Breast epithelium (tissue), 4 donors: Measurements from ENCODE around the gene LPGAT1. TPM values are rescaled to one million over a fixed set of nuclear protein-coding genes. Genes with fewer than 3 reads are reported as not detected.

ENCODE experiments used
- DNase-seq, 2 donors: peaks; one replicate each; pipeline ENCODE4 v3.0.0-alpha.2; 2019; ENCODE audit warnings: low spot score in 2 of 2
- H3K27ac ChIP-seq, 2 donors: fragments of 200-600 bp; sonication (generic) in 1 of 2; one replicate each; pipeline ENCODE4 v1.5.1; 2016 to 2019; ENCODE audit warnings: mild to moderate bottlenecking in 1 of 2
- H3K27me3 ChIP-seq, 2 donors: fragments of 200-600 bp; sonication (generic) in 1 of 2; one replicate each; pipeline versions ENCODE4 v1.5.1 to v1.6.0; 2017 to 2019; ENCODE audit warnings: control low read depth in 1 of 2, mild to moderate bottlenecking in 1 of 2
- H3K36me3 ChIP-seq: fragments of 200-600 bp; one replicate; pipeline ENCODE4 v1.5.1; 2019
- H3K4me1 ChIP-seq, 2 donors: fragments of 200-600 bp; sonication (generic); one replicate each; pipeline ENCODE4 v1.5.1; 2016 to 2019; ENCODE audit warnings: control low read depth in 1 of 2
- H3K4me3 ChIP-seq, 3 donors: fragments of 200-600 bp; sonication (generic); 1 replicate in 2 of 3; 2 replicates in 1 of 3; pipeline ENCODE4 v1.5.1; 2016 to 2019; ENCODE audit warnings: mild to moderate bottlenecking in 3 of 3, moderate library complexity in 2 of 3
- H3K9me3 ChIP-seq, 2 donors: fragments of 200-600 bp; sonication (generic) in 1 of 2; one replicate each; pipeline ENCODE4 v1.5.1; 2016 to 2019; ENCODE audit warnings: control low read depth in 1 of 2
- CTCF ChIP-seq, 3 donors: fragments of 450-650 bp; IDR thresholded peaks; one replicate each; pipeline ENCODE4 v1.5.1; 2016 to 2017; ENCODE audit warnings: antibody characterized with exemption in 3 of 3, mild to moderate bottlenecking in 3 of 3, moderate library complexity in 3 of 3
- POLR2A ChIP-seq: fragments of 450-650 bp; IDR thresholded peaks from one replicate; pipeline ENCODE4 v1.6.1; 2016; ENCODE audit warnings: antibody characterized with exemption, mild to moderate bottlenecking, moderate library complexity
- POLR2AphosphoS5 ChIP-seq, 3 donors: sonication (generic); formaldehyde crosslinking; IDR thresholded peaks; one replicate each; pipeline ENCODE4 v1.6.1; 2017; ENCODE audit warnings: antibody characterized with exemption in 3 of 3
- intact Hi-C: fragments of 100-400 bp; cut with DNase I; formaldehyde crosslinking; loops from one replicate; pipeline ENCODE4 v1.15.1; 2023; ENCODE audit warnings: low total_unique reads
- total RNA-seq, 3 donors: library from RNA; depleted of rRNA; stranded (reverse); fragments of >200 nt; gene quantifications; one replicate each; pipeline ENCODE4 v1.1.0, GENCODE V29; 2016

LPGAT1 gene
- total RNA-seq, 3 donors from 2014 or later: 39.0 to 61.1 (median 43.5) TPM

DNA sequence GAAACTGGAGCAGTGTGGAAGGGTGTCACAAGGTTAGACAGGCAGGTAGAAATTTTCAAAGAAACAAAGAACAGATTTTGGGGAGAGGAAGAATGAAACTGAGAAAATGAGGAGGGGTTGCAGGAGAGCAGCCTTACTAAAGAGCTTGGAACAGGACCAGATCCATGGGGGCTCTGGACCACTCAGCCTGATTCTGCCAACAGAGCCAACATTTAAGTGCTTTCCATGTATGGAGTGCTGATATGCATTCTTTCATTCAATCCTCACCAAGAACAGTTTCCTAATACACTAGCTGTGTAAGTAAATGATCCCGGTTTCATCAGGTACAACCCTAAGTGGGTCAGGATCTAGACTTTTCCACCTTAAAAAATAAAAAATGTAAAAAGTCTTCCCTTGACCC lies 16.2 kb downstream of the LPGAT1 start:
- Histone ChIP-seq H3K9me3 (no peaks in the 10 kb centered on the region), H3K4me1 (no peaks in the 10 kb centered on the region), H3K4me3 (no peak overlapping the region), H3K27ac (no peak overlapping the region), H3K27me3 (no peaks in the 10 kb centered on the region), H3K36me3 (no peaks in the 10 kb centered on the region)
- no peak for TF ChIP-seq POLR2A
- TF ChIP-seq POLR2AphosphoS5 (IDR thresholded peaks at IDR 0.05): no peak
- no peak for TF ChIP-seq CTCF (IDR thresholded peaks at IDR 0.05)
- intact Hi-C loops: no loop called here
- no peak for DNase-seq

- intact Hi-C loops: no loop called here
- Histone ChIP-seq H3K27ac (no peak overlapping the region), H3K4me3 (no peak overlapping the region), H3K9me3 (no peaks in the 10 kb centered on the region), H3K27me3 (no peaks in the 10 kb centered on the region), H3K36me3 (no peaks in the 10 kb centered on the region), H3K4me1 (no peaks in the 10 kb centered on the region)
- TF ChIP-seq POLR2A: no peak
- TF ChIP-seq CTCF (IDR thresholded peaks at IDR 0.05): no peak
- TF ChIP-seq POLR2AphosphoS5 (IDR thresholded peaks at IDR 0.05): no peak
- DNase-seq: no peak
These were observed 17.0 kb downstream of the LPGAT1 start for GRCh38 chr1:211813590-211813989.

- no peaks in the 10 kb centered on the region for H3K27me3 ChIP-seq
- no peak overlapping the region for H3K4me3 ChIP-seq
- intact Hi-C loops: no loop called here
- H3K9me3 ChIP-seq: no peaks in the 10 kb centered on the region
- DNase-seq: no peak
- H3K4me1 ChIP-seq: no peaks in the 10 kb centered on the region
- no peak overlapping the region for H3K27ac ChIP-seq
- TF ChIP-seq POLR2AphosphoS5 (IDR thresholded peaks at IDR 0.05) (no peak), CTCF (IDR thresholded peaks at IDR 0.05) (no peak), POLR2A (no peak)
- H3K36me3 ChIP-seq: no peaks in the 10 kb centered on the region
These were observed 18.0 kb downstream of the LPGAT1 start for GRCh38 chr1:211812584-211812983.

DNA sequence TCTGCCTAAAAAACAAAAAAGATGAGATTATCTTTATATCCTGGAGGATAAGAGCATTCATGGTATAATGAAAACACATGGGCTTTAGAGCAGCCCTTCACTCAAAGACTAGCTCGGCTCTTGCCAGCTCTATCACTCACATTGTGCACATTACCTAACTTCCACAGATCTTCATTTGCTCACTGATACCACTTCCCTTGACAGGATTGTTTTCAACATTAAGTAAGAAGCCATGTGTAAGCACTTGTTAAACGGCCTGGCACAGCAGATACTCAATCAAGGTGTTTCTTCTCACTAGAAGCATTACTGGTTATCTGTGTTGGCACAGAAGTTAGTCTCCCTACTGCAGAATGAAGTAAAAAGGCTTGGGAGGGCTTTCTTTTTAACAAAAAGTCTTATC lies 18.7 kb downstream of the LPGAT1 start:
- intact Hi-C loops: no loop called here
- Histone ChIP-seq H3K4me3 (no peak overlapping the region), H3K27ac (no peak overlapping the region), H3K4me1 (no peaks in the 10 kb centered on the region), H3K9me3 (no peaks in the 10 kb centered on the region), H3K27me3 (no peaks in the 10 kb centered on the region), H3K36me3 (no peaks in the 10 kb centered on the region)
- TF ChIP-seq POLR2AphosphoS5 (IDR thresholded peaks at IDR 0.05): no peak
- TF ChIP-seq POLR2A: no peak
- no peak for TF ChIP-seq CTCF (IDR thresholded peaks at IDR 0.05)
- no peak for DNase-seq

- intact Hi-C loops: no loop called here
- no peaks in the 10 kb centered on the region for H3K4me1 ChIP-seq
- no peaks in the 10 kb centered on the region for H3K36me3 ChIP-seq
- no peak overlapping the region for H3K4me3 ChIP-seq
- no peak for TF ChIP-seq POLR2A
- H3K9me3 ChIP-seq: no peaks in the 10 kb centered on the region
- no peak overlapping the region for H3K27ac ChIP-seq
- DNase-seq: no peak
- no peaks in the 10 kb centered on the region for H3K27me3 ChIP-seq
These were observed 19.4 kb downstream of the LPGAT1 start for GRCh38 chr1:211811126-211811525.

DNA sequence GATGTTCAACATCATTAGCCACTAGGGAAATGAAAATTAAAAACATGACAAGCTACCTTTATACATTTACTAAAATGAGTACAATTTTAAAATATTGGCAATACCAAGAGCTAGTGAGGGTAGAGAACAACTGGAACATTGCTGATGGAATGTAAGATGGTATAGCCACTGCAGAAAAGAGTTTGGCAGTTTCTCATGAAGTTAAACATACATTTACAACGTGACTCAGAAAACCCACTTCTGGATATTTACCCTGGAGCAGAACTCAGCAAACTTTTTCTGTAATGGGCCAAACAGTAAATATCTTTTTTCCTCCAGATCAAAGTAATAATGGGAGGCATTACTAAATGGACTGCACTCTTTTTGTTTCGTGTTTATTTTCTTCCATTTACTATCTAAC lies 22.1 kb downstream of the LPGAT1 start:
- Histone ChIP-seq H3K4me3 (no peak overlapping the region), H3K4me1 (no peaks in the 10 kb centered on the region), H3K9me3 (no peaks in the 10 kb centered on the region), H3K27me3 (no peaks in the 10 kb centered on the region), H3K36me3 (no peaks in the 10 kb centered on the region), H3K27ac (no peak overlapping the region)
- no peak for TF ChIP-seq POLR2AphosphoS5 (IDR thresholded peaks at IDR 0.05)
- no peak for TF ChIP-seq POLR2A
- no peak for TF ChIP-seq CTCF (IDR thresholded peaks at IDR 0.05)
- intact Hi-C loops: no loop called here
- no peak for DNase-seq
